Activated CD4-positive, alpha-beta T cell treated with anti-CD3 and anti-CD28 coated beads, Interleukin-2, amount 50 U/mL, for 24 hours (primary cell): ENCODE measurements around the gene P3H2.
"Not testable (repeated sequence)": the region's sequence is repeated elsewhere in the genome, so short reads cannot be mapped to it uniquely, and the experiment has no call there.

Source experiments
- DNase-seq, 2 donors: peaks; one replicate each; pipeline ENCODE4 v3.0.0-alpha.2; 2020; ENCODE audit warnings: low read depth in 1 of 2, low spot score in 1 of 2

Gene P3H2

GRCh38 chr3:190088890-190089289 is 31.8 kb downstream of the P3H2 start:
- no peak for DNase-seq

- no peak for DNase-seq
These were observed 34.5 kb downstream of the P3H2 start for GRCh38 chr3:190086191-190086590.

GRCh38 chr3:190084983-190085382 is 35.7 kb downstream of the P3H2 start:
- DNase-seq = no peak

- DNase-seq = no peak
These were observed 37.1 kb downstream of the P3H2 start for GRCh38 chr3:190083635-190084034.

GRCh38 chr3:190081389-190081788 is 39.3 kb downstream of the P3H2 start:
- no peak for DNase-seq

GRCh38 chr3:190079173-190079572 is 41.5 kb downstream of the P3H2 start:
- DNase-seq = not testable (repeated sequence)

GRCh38 chr3:190077395-190078045 is 43.2 kb downstream of the P3H2 start:
- no peak for DNase-seq

GRCh38 chr3:190076601-190077394 is 43.9 kb downstream of the P3H2 start:
- no peak for DNase-seq

- no peak for DNase-seq
These were observed 44.6 kb downstream of the P3H2 start for GRCh38 chr3:190076136-190076535.

GRCh38 chr3:190074817-190075216 is 45.9 kb downstream of the P3H2 start:
- no peak for DNase-seq

- DNase-seq = no peak
These were observed 47.3 kb downstream of the P3H2 start for GRCh38 chr3:190073264-190074008.

GRCh38 chr3:190072856-190073255 is 47.8 kb downstream of the P3H2 start:
- no peak for DNase-seq

GRCh38 chr3:190071921-190072320 is 48.8 kb downstream of the P3H2 start:
- DNase-seq = not testable (repeated sequence)

GRCh38 chr3:190070622-190071347 is 49.9 kb downstream of the P3H2 start:
- DNase-seq = no peak

GRCh38 chr3:190065204-190065603 is 55.5 kb downstream of the P3H2 start:
- no peak for DNase-seq

- no peak for DNase-seq
These were observed 56.0 kb downstream of the P3H2 start for GRCh38 chr3:190064659-190065058.

GRCh38 chr3:190064112-190064511 is 56.6 kb downstream of the P3H2 start:
- DNase-seq = no peak

- no peak for DNase-seq
These were observed 57.2 kb downstream of the P3H2 start for GRCh38 chr3:190063490-190063889.

- DNase-seq = no peak
These were observed 60.4 kb downstream of the P3H2 start for GRCh38 chr3:190060192-190060775.

GRCh38 chr3:190059242-190059590 is 61.5 kb downstream of the P3H2 start:
- no peak for DNase-seq
